Measurements from ENCODE around the gene SNN. TPM values are rescaled to one million over a fixed set of nuclear protein-coding genes. Genes with fewer than 3 reads are reported as not detected.

The SNN gene
- total RNA-seq, 1 donor from 2014 or later, result 27.7 TPM

DNA sequence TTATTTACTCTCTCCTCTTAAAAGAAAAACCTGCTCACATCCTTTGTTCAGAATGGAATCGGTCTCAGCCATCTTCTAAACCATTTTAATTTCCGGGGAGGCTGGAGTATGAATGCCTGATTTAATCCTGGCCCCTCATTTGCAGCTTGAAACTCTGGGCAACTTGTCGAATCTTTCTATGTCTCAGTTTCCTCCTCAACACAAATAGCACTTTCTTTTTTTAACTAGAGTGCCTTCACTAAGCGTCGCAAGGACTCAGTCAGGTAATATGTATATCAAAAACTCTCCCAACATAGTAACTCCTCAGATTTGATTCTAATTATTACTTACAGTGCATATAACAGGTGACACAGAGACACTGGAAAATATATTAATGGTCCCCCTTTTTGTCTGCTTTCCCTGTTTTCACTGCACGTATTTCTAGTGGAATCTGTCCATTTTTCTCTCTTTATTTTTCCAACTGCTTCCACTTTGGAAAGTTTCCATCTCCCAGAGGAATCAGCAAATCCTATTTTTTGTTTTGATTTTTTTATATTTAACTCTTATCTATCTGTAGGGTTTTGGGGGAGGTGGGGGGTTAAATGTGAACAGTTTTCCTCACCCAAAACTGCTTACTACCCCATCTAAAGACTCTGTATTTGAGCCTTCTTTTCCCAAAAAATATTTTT lies 18.6 kb downstream of the SNN start:
- intact Hi-C loops (cut with DNase I), result no loop called here
- ATAC-seq, result no peak
- DNase-seq (ENCODE audit: missing footprints), result no peak

DNA sequence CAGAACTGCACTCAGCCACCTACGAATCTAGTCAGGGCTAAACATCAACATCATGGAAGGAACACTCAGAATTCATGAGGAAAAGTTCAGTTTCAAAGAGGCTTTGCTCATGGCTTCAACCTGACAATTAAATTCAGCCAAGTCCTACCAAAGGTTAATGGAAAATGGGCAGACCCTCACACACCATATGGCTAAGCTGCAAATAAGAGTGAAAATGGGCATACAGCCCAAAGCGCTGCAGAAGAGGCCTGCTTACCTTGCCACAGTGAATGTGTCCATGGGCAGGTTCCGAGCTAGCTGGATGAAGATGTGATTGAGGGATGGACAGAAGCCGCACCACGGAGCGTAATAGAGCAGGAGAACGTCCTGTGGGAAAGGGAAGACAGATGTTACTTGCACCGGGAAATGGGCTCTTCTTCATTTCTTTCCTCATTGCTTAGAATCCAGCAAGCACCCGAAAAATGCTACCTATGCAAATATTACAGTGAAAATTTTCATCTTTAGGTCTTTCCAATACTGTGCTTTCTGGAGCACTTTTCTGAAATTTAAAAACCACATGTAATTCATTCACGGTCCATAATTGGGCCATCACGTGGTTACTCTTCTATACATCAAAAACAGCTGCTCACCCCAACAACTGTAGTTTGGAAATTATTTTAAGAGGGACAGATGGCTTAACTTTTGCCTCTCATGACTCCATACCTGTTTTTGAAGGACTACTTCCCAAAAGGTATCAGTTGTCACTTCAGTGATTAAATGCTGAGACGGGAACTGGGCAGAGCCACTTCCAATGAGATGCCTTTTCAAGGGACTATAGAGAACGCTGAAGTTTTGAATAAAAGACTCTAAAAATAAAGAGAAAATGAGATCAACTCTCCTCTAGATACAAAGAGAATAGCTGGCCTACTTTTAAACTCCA lies 19.6 kb downstream of the SNN start:
- ATAC-seq (no peak), DNase-seq (ENCODE audit: missing footprints) (no peak)
- intact Hi-C loops (cut with DNase I), result no loop called here

DNA sequence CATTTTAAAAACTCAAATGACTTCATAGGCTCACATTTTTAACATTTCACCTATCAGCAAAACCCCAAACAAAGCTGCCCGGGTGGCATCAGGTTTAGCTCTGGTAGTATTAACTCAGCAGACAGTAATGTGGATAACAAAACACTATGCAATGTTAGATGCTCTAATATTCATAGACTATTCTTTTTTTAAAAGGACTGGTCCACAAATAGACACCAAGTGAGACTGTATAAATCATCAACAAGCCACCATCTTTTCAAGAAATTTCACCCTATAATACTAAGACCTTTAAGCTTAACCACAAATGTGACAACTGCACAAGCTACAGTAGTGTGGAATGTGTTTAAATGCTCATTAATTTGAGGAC lies 20.2 kb downstream of the SNN start:
- ATAC-seq, result no peak
- no peak for DNase-seq (ENCODE audit: missing footprints)
- intact Hi-C loops (cut with DNase I), result no loop called here

DNA sequence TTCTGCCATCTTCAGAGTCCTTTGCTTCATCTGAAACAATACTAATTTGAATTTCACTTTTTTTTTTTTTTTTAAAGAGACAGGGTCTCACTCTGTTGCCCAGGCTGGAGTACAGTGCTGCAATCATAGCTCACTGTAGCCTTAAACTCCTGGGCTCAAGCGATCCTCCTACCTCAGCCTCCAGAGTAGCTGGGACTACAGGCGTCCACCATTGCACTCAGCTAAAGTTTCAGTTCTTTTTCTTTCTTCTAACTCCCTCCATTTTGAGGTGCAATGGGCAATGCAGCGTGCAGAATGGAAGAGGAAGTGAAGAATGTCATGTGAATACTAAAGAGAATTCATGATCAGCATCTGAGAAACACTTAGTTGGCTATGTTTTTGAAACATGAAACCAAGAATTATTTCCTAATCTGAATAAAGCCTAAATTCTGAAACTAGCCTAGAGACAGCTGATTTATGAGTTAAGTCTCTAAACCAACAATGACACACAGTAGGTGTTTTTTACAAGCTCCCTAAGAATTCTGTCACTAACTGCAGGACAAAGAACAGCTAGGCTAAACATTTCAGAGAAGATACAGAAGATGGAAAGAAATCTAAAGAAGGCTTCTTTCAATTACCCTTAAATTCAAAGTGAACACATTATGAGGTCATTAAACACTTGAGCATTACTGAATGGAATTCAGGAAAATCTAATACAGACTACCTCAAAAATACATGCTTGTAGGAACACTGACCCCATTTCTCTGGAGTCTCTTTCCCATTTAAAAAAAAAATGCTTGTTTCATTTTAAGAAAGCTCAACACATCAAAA lies 21.0 kb downstream of the SNN start:
- ATAC-seq (peak; percentile 28), DNase-seq (ENCODE audit: missing footprints) (no peak)
- intact Hi-C loops (cut with DNase I), result no loop called here

DNA sequence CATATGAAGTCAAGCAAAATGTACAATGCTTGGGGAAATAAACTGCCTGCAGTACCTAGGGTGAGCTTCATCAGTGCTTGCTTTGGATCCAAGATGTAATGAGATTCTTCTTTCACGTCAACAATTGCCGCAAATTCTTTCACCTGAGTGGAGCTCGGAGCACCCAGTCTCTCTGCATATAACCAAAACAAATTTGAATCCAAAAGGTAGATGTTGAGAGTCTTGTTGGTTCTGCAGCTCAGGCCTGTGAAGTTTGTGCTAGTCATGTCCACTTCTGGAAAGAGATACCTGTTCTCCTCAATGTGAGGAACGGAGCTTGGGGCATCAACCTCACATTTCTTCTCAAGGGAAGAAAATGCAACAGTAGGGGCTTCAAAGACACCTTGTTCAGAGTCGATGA lies 23.0 kb downstream of the SNN start:
- no peak for DNase-seq (ENCODE audit: missing footprints)
- intact Hi-C loops (cut with DNase I), result no loop called here
- ATAC-seq, result no peak

DNA sequence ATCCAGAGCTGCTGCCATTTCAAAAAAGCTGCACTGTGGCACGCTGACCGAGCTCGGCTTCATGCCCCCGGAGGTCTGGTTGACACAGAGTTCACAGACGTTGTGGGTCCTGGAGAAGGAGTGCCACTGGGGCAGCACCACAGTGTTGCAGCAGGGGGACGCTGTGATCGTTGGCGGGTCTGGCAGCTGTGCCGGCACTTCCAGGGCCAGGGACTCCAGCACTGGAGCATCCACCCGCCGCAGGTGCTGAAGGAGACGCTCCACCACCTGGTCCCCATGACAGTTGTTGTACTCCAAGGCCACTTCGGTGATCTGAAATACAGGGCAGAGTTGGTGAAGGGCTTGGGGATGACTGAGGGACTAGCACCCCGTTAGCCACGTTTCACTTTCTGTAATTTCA lies 23.5 kb downstream of the SNN start:
- DNase-seq (ENCODE audit: missing footprints) (no peak), ATAC-seq (no peak)
- intact Hi-C loops (cut with DNase I), result no loop called here

DNA sequence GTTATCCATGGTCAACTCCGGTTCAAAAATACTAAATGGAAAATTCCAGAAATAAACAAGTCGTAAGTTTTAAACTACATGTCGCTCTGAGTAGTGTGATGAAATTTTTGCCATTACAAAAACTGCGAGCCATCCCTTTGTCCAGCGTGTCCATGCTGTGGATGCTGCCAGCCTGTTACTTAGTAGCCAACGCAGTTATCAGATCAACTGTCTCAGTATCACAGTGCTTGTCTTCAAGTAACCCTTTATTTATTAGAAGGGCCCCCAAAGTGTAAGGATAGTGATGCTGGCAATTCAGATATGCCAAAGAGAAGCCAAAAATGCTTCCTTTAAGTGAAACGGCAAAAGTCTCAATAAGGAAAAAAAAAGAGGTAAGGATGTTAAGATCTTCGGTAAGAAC lies 23.9 kb downstream of the SNN start:
- intact Hi-C loops (cut with DNase I), result no loop called here
- ATAC-seq, result no peak
- no peak for DNase-seq (ENCODE audit: missing footprints)

DNA sequence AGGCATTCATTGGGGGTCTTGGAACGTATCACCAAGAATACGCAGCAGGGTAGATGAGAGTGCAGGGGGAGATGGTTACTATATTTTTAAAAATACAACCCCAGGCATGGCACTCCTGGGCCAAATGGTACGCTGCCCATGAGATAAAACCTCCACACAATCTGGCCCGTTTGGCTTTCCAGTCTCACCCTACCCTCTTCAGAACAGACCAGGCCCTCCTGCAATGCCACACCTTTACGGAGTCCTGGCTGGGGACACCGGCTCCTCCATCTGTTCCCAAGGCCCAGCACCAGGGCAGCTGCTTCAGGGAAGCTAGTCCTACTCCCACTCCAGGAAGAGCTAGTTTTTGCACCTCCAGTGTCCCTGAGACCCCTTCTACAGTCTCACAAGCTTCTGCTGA lies 24.4 kb downstream of the SNN start:
- ATAC-seq (no peak), DNase-seq (ENCODE audit: missing footprints) (no peak)
- intact Hi-C loops (cut with DNase I), result no loop called here

DNA sequence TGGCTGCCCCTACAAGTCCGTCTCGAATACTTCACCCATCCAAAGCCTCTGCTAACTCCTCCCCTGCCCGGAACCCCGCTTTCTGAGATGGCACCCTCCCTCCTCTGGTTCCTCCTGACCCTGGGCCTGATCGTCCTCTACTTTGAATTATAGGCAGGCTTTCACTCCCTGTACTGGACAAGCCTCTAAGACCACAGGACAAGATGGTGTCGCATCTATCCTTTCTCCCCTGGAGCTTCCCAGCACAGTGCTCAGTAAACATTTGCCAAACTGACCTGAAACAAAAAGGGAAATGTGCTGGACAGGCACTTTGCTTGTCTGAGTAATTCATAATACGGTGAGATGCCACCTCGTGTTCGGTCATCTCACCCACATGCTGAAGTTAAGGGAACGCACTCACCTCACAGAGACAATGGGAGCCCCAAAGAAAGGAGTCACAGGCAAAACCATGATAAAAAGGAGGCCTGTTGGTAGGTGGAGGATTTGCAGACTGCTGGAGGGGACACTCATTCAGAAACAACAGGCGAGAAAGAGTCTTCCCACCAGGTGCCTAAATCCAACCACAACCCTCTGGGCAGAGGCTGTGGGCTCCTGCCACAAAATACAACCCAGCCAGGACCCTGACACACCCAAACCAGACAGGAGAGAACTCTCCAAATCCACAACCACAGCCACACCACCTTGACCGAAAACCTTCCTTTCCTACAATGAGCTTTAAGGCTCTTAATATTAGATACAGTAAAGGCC lies 28.2 kb downstream of the SNN start:
- intact Hi-C loops (cut with DNase I), result no loop called here
- no peak for ATAC-seq
- no peak for DNase-seq (ENCODE audit: missing footprints)

DNA sequence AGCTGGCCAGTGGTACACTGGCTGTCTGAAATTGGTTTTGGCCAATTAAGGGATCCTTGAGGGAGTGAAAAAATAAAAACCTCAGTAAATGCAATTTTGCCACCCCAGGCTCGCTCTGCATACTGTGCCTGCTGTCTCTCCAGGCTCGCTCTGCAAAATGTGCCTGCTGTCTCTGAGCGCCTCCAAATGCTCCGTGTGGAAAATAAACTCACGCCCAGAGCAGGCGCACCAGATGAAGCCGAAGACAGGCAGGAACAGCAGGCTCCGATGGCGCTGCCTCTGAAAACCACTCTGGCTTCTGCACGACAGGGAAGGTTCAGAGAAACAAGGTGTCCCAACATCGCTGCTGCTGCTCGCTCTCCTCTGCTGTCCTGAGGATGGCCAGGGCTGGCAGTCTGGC lies 29.1 kb downstream of the SNN start:
- no peak for DNase-seq (ENCODE audit: missing footprints)
- intact Hi-C loops (cut with DNase I), result no loop called here
- no peak for ATAC-seq

DNA sequence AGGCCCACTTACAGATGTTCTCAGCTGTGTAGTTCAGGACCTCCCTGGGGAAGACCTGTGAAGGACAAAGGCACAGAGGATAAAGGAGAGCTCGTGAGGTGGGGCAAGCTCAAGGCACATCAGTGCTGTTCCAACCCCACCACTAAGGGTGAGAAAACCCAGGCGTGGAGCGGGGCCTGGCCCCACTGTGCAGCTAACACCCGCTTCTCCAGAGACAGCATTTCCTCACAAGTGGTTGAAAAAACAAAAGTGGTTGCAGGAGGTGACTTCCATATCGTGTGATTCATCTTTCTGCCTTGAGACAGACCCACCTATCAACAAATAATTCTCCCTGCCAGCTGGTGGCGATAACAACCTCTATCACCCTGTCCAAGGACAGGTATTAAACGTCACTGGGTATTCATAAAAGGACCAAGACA lies 30.0 kb downstream of the SNN start:
- ATAC-seq (no peak), DNase-seq (ENCODE audit: missing footprints) (no peak)
- intact Hi-C loops (cut with DNase I), result no loop called here

DNA sequence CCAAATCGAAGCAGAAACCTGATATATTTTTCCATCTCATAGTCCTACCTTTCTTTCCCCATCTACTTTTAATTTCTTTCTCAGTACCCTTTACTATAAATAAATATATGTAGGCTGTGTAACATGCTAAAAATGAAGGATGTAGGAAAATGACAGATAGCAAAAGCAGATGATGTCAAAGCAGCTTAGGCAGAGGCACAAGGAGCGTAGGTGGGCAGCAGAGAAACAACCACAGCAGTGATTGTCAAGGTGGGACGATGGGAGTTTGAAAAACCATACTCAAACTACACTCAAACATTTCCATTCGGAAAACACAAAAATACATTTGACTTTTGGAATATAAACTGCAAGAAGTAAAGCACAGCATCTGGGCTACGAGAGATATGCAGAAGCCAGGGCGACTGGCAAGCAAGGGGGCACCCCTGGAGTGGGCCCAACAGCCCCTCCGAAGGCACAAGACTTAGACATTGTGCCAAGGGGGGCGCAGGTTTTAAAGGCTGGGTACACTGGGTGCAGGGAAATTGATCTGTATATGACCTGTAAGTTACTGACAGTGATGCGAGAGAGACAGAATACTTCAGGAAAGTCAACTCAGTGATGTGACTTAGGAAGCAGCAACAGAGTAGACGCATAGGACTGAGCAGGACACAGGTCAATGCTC lies 31.1 kb downstream of the SNN start:
- intact Hi-C loops (cut with DNase I), result no loop called here
- no peak for DNase-seq (ENCODE audit: missing footprints)
- no peak for ATAC-seq

DNA sequence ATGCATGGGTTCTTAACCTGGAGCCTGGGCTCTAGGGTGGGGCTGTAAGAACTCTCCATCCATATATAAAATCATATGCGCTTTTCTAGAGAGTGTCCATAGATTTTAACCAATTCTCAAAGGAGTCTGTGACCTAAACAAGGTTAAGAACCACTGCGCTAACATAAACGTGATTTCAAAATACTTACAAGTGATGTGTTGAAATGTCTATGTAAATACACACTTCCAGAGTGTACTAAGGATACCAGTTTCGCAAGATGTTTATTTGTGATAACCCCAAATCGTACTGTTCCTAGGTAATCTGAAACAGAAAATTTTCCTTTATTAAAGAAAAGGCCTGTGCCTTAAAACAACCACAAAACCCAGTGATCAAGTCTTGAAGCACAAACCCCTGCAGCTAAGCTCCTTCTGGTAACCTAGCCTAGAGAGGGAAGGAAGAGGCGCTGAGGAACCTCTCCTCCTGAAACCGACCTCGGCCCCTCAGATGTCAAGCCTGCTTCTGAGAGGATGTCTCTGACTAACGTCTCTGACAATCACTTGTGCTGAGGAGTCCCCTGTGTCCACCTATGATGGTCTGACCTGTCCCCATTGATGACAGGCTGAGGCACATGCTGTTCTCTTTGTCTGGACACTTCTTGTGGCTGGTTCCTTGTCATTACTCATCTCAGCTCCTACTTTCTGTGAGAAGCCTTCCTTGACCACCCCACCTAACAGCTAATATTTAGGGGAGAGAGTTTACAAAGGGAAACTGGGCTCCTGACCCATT lies 32.2 kb downstream of the SNN start:
- intact Hi-C loops (cut with DNase I), result no loop called here
- no peak for ATAC-seq
- DNase-seq (ENCODE audit: missing footprints), result no peak

DNA sequence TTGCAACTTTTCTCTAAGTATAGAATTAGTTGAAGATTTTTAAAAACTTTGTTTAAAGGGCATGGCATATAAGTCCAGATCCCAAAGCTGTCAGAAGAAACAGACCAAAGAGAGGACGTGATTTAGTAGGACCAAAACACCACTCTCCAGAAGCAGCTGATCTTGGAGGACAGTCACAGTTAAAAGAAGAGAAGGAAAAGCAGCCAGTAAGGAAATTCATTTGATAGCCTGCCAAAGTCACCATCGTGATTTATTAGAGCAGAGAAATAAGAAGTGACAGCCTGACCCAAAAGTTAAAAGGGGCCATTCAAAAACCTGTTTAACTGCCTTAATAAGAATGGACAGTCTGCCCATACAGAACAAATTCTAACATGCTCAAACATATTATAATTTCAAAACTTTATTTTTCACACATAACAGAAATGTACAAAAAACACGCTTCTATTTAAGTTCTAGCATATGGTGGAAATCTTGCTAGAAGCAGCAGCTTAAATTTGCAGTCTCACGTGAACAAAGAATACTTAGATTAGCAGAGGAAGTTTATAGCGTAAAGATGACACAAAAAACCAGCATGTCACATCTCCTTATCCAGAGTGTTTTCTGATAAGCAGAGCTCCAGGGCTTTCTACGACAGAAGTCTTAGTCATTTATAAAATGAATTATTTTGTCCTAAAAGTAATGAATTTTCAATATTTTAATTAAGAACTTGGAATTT lies 37.2 kb downstream of the SNN start:
- intact Hi-C loops (cut with DNase I), result no loop called here
- ATAC-seq, result no peak
- DNase-seq (ENCODE audit: missing footprints), result no peak

DNA sequence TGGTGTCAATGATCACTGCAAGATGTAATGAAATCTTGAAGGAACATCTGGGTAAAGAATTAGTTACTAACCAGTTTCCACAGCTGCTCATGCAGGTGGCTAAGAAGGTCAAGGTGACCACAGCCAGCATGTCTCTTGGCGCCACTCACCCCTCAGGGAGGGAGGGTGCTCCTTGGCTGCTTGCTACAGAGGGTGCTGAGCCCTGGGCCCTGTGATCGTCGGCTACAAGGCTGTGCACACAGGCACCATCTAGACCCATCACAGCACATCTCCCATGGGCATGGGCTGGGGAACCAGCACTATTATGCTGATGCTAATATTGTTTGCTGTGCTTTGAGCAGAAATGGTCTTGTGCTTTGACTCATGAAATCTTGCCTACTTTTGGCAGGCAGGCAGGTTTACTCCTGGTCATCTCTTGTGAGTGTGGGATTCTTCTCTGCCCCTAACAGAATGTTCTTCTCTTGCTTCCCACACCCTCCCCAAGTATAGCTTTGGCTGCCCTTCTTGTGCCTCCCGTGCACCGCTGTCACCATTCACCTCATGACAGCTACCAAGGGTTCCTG lies 38.0 kb downstream of the SNN start:
- ATAC-seq, result peak; percentile 94
- no peak for DNase-seq (ENCODE audit: missing footprints)
- intact Hi-C loops (cut with DNase I), result no loop called here

DNA sequence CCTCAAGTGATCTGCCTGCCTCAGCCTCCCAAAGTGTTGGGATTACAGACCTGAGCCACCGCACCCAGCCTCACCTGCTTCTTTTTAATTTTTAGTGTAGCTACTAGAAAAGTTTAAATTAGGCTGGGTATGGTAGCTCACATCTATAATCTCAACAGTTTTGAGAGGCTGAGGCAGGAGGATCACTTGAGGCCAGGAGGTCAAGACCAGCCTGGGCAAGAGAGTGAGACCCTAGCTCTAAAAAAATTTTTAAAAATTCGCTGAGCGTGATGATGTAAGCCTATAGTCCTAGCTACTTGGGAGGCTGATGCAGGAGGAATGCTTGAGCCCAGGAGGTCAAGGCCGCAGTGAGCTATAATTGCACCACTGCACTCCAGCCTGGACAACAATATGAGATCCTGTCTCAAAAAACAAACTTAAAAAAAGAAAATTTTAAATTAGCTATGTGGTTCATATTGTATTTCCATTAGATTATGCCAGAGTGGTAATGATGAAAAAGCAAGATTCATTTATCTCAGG lies 39.5 kb downstream of the SNN start:
- no peak for ATAC-seq
- DNase-seq (ENCODE audit: missing footprints), result no peak
- intact Hi-C loops (cut with DNase I), result no loop called here

DNA sequence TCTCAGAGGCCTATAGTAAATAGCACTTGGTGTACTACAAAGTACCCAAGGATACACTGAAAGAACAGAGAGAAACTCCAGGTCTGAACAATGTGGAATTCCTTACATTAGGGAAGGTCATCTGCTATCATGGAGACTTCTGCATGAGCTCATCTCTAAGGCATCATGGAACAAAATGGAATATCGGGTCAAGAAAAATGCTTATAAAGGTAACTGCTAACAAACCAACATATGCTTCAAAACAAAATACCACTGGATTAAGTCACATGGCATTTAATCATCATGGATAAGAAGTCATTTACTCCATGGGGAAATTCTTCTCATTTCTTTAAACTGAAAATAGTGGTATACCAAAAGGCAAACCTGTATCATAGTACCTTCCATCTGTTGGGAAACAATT lies 40.2 kb downstream of the SNN start:
- intact Hi-C loops (cut with DNase I), result no loop called here
- no peak for DNase-seq (ENCODE audit: missing footprints)
- ATAC-seq, result no peak
